ENCODE measurements around the gene KLRC1.
"Not testable (repeated sequence)": the region's sequence is repeated elsewhere in the genome, so short reads cannot be mapped to it uniquely, and the experiment has no call there.

GRCh38 chr12:10420334-10420733 lies 32.8 kb downstream of the KLRC1 start, which contains the start of gene KLRC3:
- TF ChIP-seq CTCF (IDR thresholded peaks at IDR 0.05); ZNF121 (CRISPR knock-in tag; IDR thresholded peaks at IDR 0.05); MAX (CRISPR knock-in tag; IDR thresholded peaks at IDR 0.05); USF1 (CRISPR knock-in tag; IDR thresholded peaks at IDR 0.05); ZNF232 (CRISPR knock-in tag; IDR thresholded peaks at IDR 0.05); PRDM15 (CRISPR knock-in tag; IDR thresholded peaks at IDR 0.05); NFE2L1 (CRISPR knock-in tag; IDR thresholded peaks at IDR 0.05); TCF7 (CRISPR knock-in tag; IDR thresholded peaks at IDR 0.05; ENCODE audit: low read depth); CREB1 (CRISPR knock-in tag; IDR thresholded peaks at IDR 0.05); FOXJ3 (CRISPR knock-in tag; IDR thresholded peaks at IDR 0.05; ENCODE audit: borderline replicate concordance): not testable (repeated sequence)

Measured in WTC11 (cell line).